ENCODE measurements around the gene NHLRC2.

NHLRC2 gene

GRCh38 chr10:113876461-113876860 is 22.0 kb downstream of the NHLRC2 start:
- Histone ChIP-seq H2AK5ac (ENCODE audit: low read length) (no peak overlapping the region), H3K4ac (ENCODE audit: low read depth, low read length) (no peak overlapping the region), H3K79me1 (ENCODE audit: low read length) (peaks cover 5% of the 10 kb centered on the region), H3K27me3 (ENCODE audit: insufficient read depth, low read length, poor library complexity) (no peaks in the 10 kb centered on the region), H3K4me1 (ENCODE audit: control insufficient read depth, low read depth, low read length) (no peaks in the 10 kb centered on the region), H2BK5ac (ENCODE audit: low read length) (no peak overlapping the region), H3K27ac (ENCODE audit: low read depth, low read length) (no peak overlapping the region), H3K18ac (ENCODE audit: low read length) (no peak overlapping the region), H3K4me3 (ENCODE audit: low read length) (no peak overlapping the region), H3K23ac (ENCODE audit: low read length) (no peak overlapping the region), H3K4me2 (ENCODE audit: low read length) (no peak overlapping the region), H4K8ac (ENCODE audit: low read depth, low read length) (no peak overlapping the region), H3K56ac (ENCODE audit: low read length) (no peak overlapping the region), H2BK120ac (ENCODE audit: low read depth, low read length) (no peak overlapping the region), H3K79me2 (ENCODE audit: control insufficient read depth, insufficient read depth, low read length) (peaks cover 2% of the 10 kb centered on the region), H2BK15ac (replicated peaks; ENCODE audit: low read depth) (no peak overlapping the region), H3K36me3 (ENCODE audit: control insufficient read depth, insufficient read depth, low read length) (no peaks in the 10 kb centered on the region), H4K5ac (ENCODE audit: low read length) (no peak overlapping the region), H3K9ac (ENCODE audit: low read length) (no peak overlapping the region)
- WGBS (ENCODE audit: extremely low coverage, insufficient coverage, low lambda C conversion rate) = no CpG with 5 or more reads among the region's 3 CpGs
- no peak for DNase-seq

- H3K79me2 ChIP-seq (ENCODE audit: control insufficient read depth, insufficient read depth, low read length) = no peaks in the 10 kb centered on the region
- WGBS (ENCODE audit: extremely low coverage, insufficient coverage, low lambda C conversion rate) = no CpG with 5 or more reads among the region's 2 CpGs
These were observed 25.2 kb downstream of the NHLRC2 start for GRCh38 chr10:113879691-113880090.

GRCh38 chr10:113880236-113880635 is 25.8 kb downstream of the NHLRC2 start:
- Histone ChIP-seq H3K4me3 (ENCODE audit: low read length) (no peak overlapping the region), H3K56ac (ENCODE audit: low read length) (no peak overlapping the region), H3K36me3 (ENCODE audit: control insufficient read depth, insufficient read depth, low read length) (no peaks in the 10 kb centered on the region), H3K18ac (ENCODE audit: low read length) (no peak overlapping the region), H4K8ac (ENCODE audit: low read depth, low read length) (no peak overlapping the region), H3K27me3 (ENCODE audit: insufficient read depth, low read length, poor library complexity) (no peaks in the 10 kb centered on the region), H3K27ac (ENCODE audit: low read depth, low read length) (no peak overlapping the region), H3K9ac (ENCODE audit: low read length) (no peak overlapping the region), H3K23ac (ENCODE audit: low read length) (no peak overlapping the region), H3K79me1 (ENCODE audit: low read length) (no peaks in the 10 kb centered on the region), H2BK120ac (ENCODE audit: low read depth, low read length) (no peak overlapping the region), H3K79me2 (ENCODE audit: control insufficient read depth, insufficient read depth, low read length) (no peaks in the 10 kb centered on the region), H2BK15ac (replicated peaks; ENCODE audit: low read depth) (no peak overlapping the region), H4K5ac (ENCODE audit: low read length) (no peak overlapping the region), H3K4me1 (ENCODE audit: control insufficient read depth, low read depth, low read length) (no peaks in the 10 kb centered on the region), H2AK5ac (ENCODE audit: low read length) (no peak overlapping the region), H3K4me2 (ENCODE audit: low read length) (no peak overlapping the region), H2BK5ac (ENCODE audit: low read length) (no peak overlapping the region), H3K4ac (ENCODE audit: low read depth, low read length) (no peak overlapping the region)
- WGBS (ENCODE audit: extremely low coverage, insufficient coverage, low lambda C conversion rate) = no CpG with 5 or more reads among the region's 1 CpG
- DNase-seq = no peak

More at GRCh38 chr10:113879691-113880090, 25.2 kb downstream of the NHLRC2 start:
- Histone ChIP-seq H3K27me3 (ENCODE audit: insufficient read depth, low read length, poor library complexity) (no peaks in the 10 kb centered on the region), H3K18ac (ENCODE audit: low read length) (no peak overlapping the region), H3K4ac (ENCODE audit: low read depth, low read length) (no peak overlapping the region), H3K23ac (ENCODE audit: low read length) (no peak overlapping the region), H3K4me3 (ENCODE audit: low read length) (no peak overlapping the region), H2AK5ac (ENCODE audit: low read length) (no peak overlapping the region), H3K9ac (ENCODE audit: low read length) (no peak overlapping the region), H3K56ac (ENCODE audit: low read length) (no peak overlapping the region), H2BK5ac (ENCODE audit: low read length) (no peak overlapping the region), H4K8ac (ENCODE audit: low read depth, low read length) (no peak overlapping the region), H2BK120ac (ENCODE audit: low read depth, low read length) (no peak overlapping the region), H2BK15ac (replicated peaks; ENCODE audit: low read depth) (no peak overlapping the region), H3K4me2 (ENCODE audit: low read length) (no peak overlapping the region), H3K79me1 (ENCODE audit: low read length) (no peaks in the 10 kb centered on the region), H4K5ac (ENCODE audit: low read length) (no peak overlapping the region), H3K27ac (ENCODE audit: low read depth, low read length) (no peak overlapping the region), H3K4me1 (ENCODE audit: control insufficient read depth, low read depth, low read length) (no peaks in the 10 kb centered on the region), H3K36me3 (ENCODE audit: control insufficient read depth, insufficient read depth, low read length) (no peaks in the 10 kb centered on the region)
- no peak for DNase-seq

GRCh38 chr10:113882240-113882639 is 27.8 kb downstream of the NHLRC2 start:
- no peak overlapping the region for H2AK5ac ChIP-seq (ENCODE audit: low read length)
- no CpG with 5 or more reads among the region's 2 CpGs for WGBS (ENCODE audit: extremely low coverage, insufficient coverage, low lambda C conversion rate)
- H3K9ac ChIP-seq (ENCODE audit: low read length) = no peak overlapping the region
- H3K36me3 ChIP-seq (ENCODE audit: control insufficient read depth, insufficient read depth, low read length) = no peaks in the 10 kb centered on the region
- no peak overlapping the region for H2BK15ac ChIP-seq (replicated peaks; ENCODE audit: low read depth)
- no peaks in the 10 kb centered on the region for H3K79me2 ChIP-seq (ENCODE audit: control insufficient read depth, insufficient read depth, low read length)
- no peaks in the 10 kb centered on the region for H3K79me1 ChIP-seq (ENCODE audit: low read length)
- H3K27me3 ChIP-seq (ENCODE audit: insufficient read depth, low read length, poor library complexity) = no peaks in the 10 kb centered on the region
- H3K4me3 ChIP-seq (ENCODE audit: low read length) = no peak overlapping the region
- no peak overlapping the region for H4K8ac ChIP-seq (ENCODE audit: low read depth, low read length)
- no peak overlapping the region for H2BK120ac ChIP-seq (ENCODE audit: low read depth, low read length)
- no peak overlapping the region for H2BK5ac ChIP-seq (ENCODE audit: low read length)
- H4K5ac ChIP-seq (ENCODE audit: low read length) = no peak overlapping the region
- H3K4ac ChIP-seq (ENCODE audit: low read depth, low read length) = no peak overlapping the region
- no peaks in the 10 kb centered on the region for H3K4me1 ChIP-seq (ENCODE audit: control insufficient read depth, low read depth, low read length)
- DNase-seq = no peak
- no peak overlapping the region for H3K27ac ChIP-seq (ENCODE audit: low read depth, low read length)
- H3K23ac ChIP-seq (ENCODE audit: low read length) = no peak overlapping the region
- no peak overlapping the region for H3K4me2 ChIP-seq (ENCODE audit: low read length)
- H3K56ac ChIP-seq (ENCODE audit: low read length) = no peak overlapping the region
- H3K18ac ChIP-seq (ENCODE audit: low read length) = no peak overlapping the region

- no peak overlapping the region for H3K56ac ChIP-seq (ENCODE audit: low read length)
- H4K5ac ChIP-seq (ENCODE audit: low read length) = no peak overlapping the region
- no peaks in the 10 kb centered on the region for H3K4me1 ChIP-seq (ENCODE audit: control insufficient read depth, low read depth, low read length)
- no peaks in the 10 kb centered on the region for H3K27me3 ChIP-seq (ENCODE audit: insufficient read depth, low read length, poor library complexity)
- H4K8ac ChIP-seq (ENCODE audit: low read depth, low read length) = no peak overlapping the region
- H2BK15ac ChIP-seq (replicated peaks; ENCODE audit: low read depth) = no peak overlapping the region
- no peaks in the 10 kb centered on the region for H3K79me2 ChIP-seq (ENCODE audit: control insufficient read depth, insufficient read depth, low read length)
- no peak overlapping the region for H2AK5ac ChIP-seq (ENCODE audit: low read length)
- H3K4me3 ChIP-seq (ENCODE audit: low read length) = no peak overlapping the region
- H2BK120ac ChIP-seq (ENCODE audit: low read depth, low read length) = no peak overlapping the region
- H3K23ac ChIP-seq (ENCODE audit: low read length) = no peak overlapping the region
- H3K9ac ChIP-seq (ENCODE audit: low read length) = no peak overlapping the region
- H3K4ac ChIP-seq (ENCODE audit: low read depth, low read length) = no peak overlapping the region
- H3K79me1 ChIP-seq (ENCODE audit: low read length) = peaks cover 5% of the 10 kb centered on the region
- H2BK5ac ChIP-seq (ENCODE audit: low read length) = no peak overlapping the region
- WGBS (ENCODE audit: extremely low coverage, insufficient coverage, low lambda C conversion rate) = no CpG with 5 or more reads among the region's 2 CpGs
- no peaks in the 10 kb centered on the region for H3K36me3 ChIP-seq (ENCODE audit: control insufficient read depth, insufficient read depth, low read length)
- no peak overlapping the region for H3K18ac ChIP-seq (ENCODE audit: low read length)
- no peak for DNase-seq
- no peak overlapping the region for H3K27ac ChIP-seq (ENCODE audit: low read depth, low read length)
- H3K4me2 ChIP-seq (ENCODE audit: low read length) = no peak overlapping the region
These were observed 35.5 kb downstream of the NHLRC2 start for GRCh38 chr10:113889911-113890310.

GRCh38 chr10:113890769-113891168 is 36.3 kb downstream of the NHLRC2 start:
- DNase-seq = peak; percentile 65
- Histone ChIP-seq H4K8ac (ENCODE audit: low read depth, low read length) (no peak overlapping the region), H3K18ac (ENCODE audit: low read length) (no peak overlapping the region), H3K4ac (ENCODE audit: low read depth, low read length) (no peak overlapping the region), H2BK15ac (replicated peaks; ENCODE audit: low read depth) (no peak overlapping the region), H3K4me1 (ENCODE audit: control insufficient read depth, low read depth, low read length) (no peaks in the 10 kb centered on the region), H3K4me3 (ENCODE audit: low read length) (no peak overlapping the region), H3K27me3 (ENCODE audit: insufficient read depth, low read length, poor library complexity) (no peaks in the 10 kb centered on the region), H3K79me1 (ENCODE audit: low read length) (peaks cover 5% of the 10 kb centered on the region), H3K4me2 (ENCODE audit: low read length) (no peak overlapping the region), H3K36me3 (ENCODE audit: control insufficient read depth, insufficient read depth, low read length) (no peaks in the 10 kb centered on the region), H3K56ac (ENCODE audit: low read length) (no peak overlapping the region), H3K79me2 (ENCODE audit: control insufficient read depth, insufficient read depth, low read length) (no peaks in the 10 kb centered on the region), H3K23ac (ENCODE audit: low read length) (no peak overlapping the region), H2BK120ac (ENCODE audit: low read depth, low read length) (no peak overlapping the region), H4K5ac (ENCODE audit: low read length) (no peak overlapping the region), H3K9ac (ENCODE audit: low read length) (no peak overlapping the region), H2AK5ac (ENCODE audit: low read length) (no peak overlapping the region), H2BK5ac (ENCODE audit: low read length) (no peak overlapping the region), H3K27ac (ENCODE audit: low read depth, low read length) (no peak overlapping the region)
- no CpG with 5 or more reads among the region's 4 CpGs for WGBS (ENCODE audit: extremely low coverage, insufficient coverage, low lambda C conversion rate)
